ENCODE results near the gene SIK2.

Gene SIK2

GRCh38 chr11:111582163-111582562, 20.1 kb upstream of the SIK2 start:
- DNase-seq (ENCODE audit: low read depth) = no peak

GRCh38 chr11:111582881-111583280, 19.4 kb upstream of the SIK2 start:
- no peak for DNase-seq (ENCODE audit: low read depth)

- DNase-seq (ENCODE audit: low read depth) = no peak
Observed at GRCh38 chr11:111585371-111585770, 16.9 kb upstream of the SIK2 start.

- no peak for DNase-seq (ENCODE audit: low read depth)
Observed at GRCh38 chr11:111586388-111586831, 15.8 kb upstream of the SIK2 start.

- no peak for DNase-seq (ENCODE audit: low read depth)
Observed at GRCh38 chr11:111589114-111589513, 13.1 kb upstream of the SIK2 start.

GRCh38 chr11:111589886-111590499, 12.3 kb upstream of the SIK2 start:
- DNase-seq (ENCODE audit: low read depth) = no peak

- no peak for DNase-seq (ENCODE audit: low read depth)
Observed at GRCh38 chr11:111591187-111591960, 10.9 kb upstream of the SIK2 start.

GRCh38 chr11:111592491-111592890, 9.8 kb upstream of the SIK2 start:
- DNase-seq (ENCODE audit: low read depth) = no peak

GRCh38 chr11:111596319-111596718, 5.9 kb upstream of the SIK2 start:
- DNase-seq (ENCODE audit: low read depth) = no peak

- DNase-seq (ENCODE audit: low read depth) = no peak
Observed at GRCh38 chr11:111598148-111598547, 4.1 kb upstream of the SIK2 start.

GRCh38 chr11:111598559-111598958, 3.7 kb upstream of the SIK2 start:
- DNase-seq (ENCODE audit: low read depth) = peak; percentile 74

- no peak for DNase-seq (ENCODE audit: low read depth)
Observed at GRCh38 chr11:111601636-111601978, 642 bp upstream of the SIK2 start.

- no peak for DNase-seq (ENCODE audit: low read depth)
Observed at GRCh38 chr11:111602865-111603610, 789 bp downstream of the SIK2 start.

- DNase-seq (ENCODE audit: low read depth) = no peak
Observed at GRCh38 chr11:111603611-111604130, 1.4 kb downstream of the SIK2 start.

- no peak for DNase-seq (ENCODE audit: low read depth)
Observed at GRCh38 chr11:111604392-111605009, 2.3 kb downstream of the SIK2 start.

GRCh38 chr11:111605681-111606080, 3.4 kb downstream of the SIK2 start:
- DNase-seq (ENCODE audit: low read depth) = no peak

- DNase-seq (ENCODE audit: low read depth) = no peak
Observed at GRCh38 chr11:111606986-111607385, 4.7 kb downstream of the SIK2 start.

- no peak for DNase-seq (ENCODE audit: low read depth)
Observed at GRCh38 chr11:111607751-111608150, 5.5 kb downstream of the SIK2 start.

- no peak for DNase-seq (ENCODE audit: low read depth)
Observed at GRCh38 chr11:111612224-111612623, 10.0 kb downstream of the SIK2 start.

- DNase-seq (ENCODE audit: low read depth) = no peak
Observed at GRCh38 chr11:111617286-111617685, 15.0 kb downstream of the SIK2 start.

- no peak for DNase-seq (ENCODE audit: low read depth)
Observed at GRCh38 chr11:111620518-111620917, 18.3 kb downstream of the SIK2 start.

GRCh38 chr11:111623527-111624030, 21.3 kb downstream of the SIK2 start:
- DNase-seq (ENCODE audit: low read depth) = no peak

Data from stromal cell of bone marrow (primary cell).